ENCODE measurements around the gene TIMM13.

Gene TIMM13

GRCh38 chr19:2381148-2381820, 46.1 kb downstream of the TIMM13 start:
- H3K36me3 Mint-ChIP-seq: peaks cover 4% of the 10 kb centered on the region
- no peak for DNase-seq
- H3K9me3 Mint-ChIP-seq: peaks cover 30% of the 10 kb centered on the region
- no peak overlapping the region for H3K27ac Mint-ChIP-seq
- H3K4me1 Mint-ChIP-seq: no peaks in the 10 kb centered on the region
- CTCF ChIA-PET: interaction anchor here (0.8 kb wide), 1 partner anchor 12 kb away, joined by 3 read pairs; no protein-coding TSS in a partner anchor
- H3K27me3 Mint-ChIP-seq: peaks cover 11% of the 10 kb centered on the region
- no peak overlapping the region for H3K4me3 Mint-ChIP-seq

GRCh38 chr19:2380567-2380966, 46.8 kb downstream of the TIMM13 start:
- Mint-ChIP-seq H3K9me3 (peaks cover 30% of the 10 kb centered on the region), H3K36me3 (peaks cover 4% of the 10 kb centered on the region), H3K4me3 (no peak overlapping the region), H3K27ac (no peak overlapping the region), H3K4me1 (no peaks in the 10 kb centered on the region), H3K27me3 (peaks cover 11% of the 10 kb centered on the region)
- no peak for DNase-seq
- CTCF ChIA-PET: interaction anchor here (0.8 kb wide), 1 partner anchor 13 kb away, joined by 3 read pairs; no protein-coding TSS in a partner anchor

- Mint-ChIP-seq H3K36me3 (peaks cover 4% of the 10 kb centered on the region), H3K27ac (no peak overlapping the region), H3K4me1 (no peaks in the 10 kb centered on the region), H3K27me3 (peaks cover 5% of the 10 kb centered on the region), H3K4me3 (no peak overlapping the region), H3K9me3 (peaks cover 30% of the 10 kb centered on the region)
- CTCF ChIA-PET: no interaction called here
- DNase-seq: no peak
These were observed 50.4 kb downstream of the TIMM13 start for GRCh38 chr19:2376784-2377519.

Data from activated naive CD4-positive, alpha-beta T cell treated with anti-CD3 and anti-CD28 coated beads, Interleukin-2, amount 10 ng/mL, durations not matched to agents 7 days and 5 days (primary cell).